ENCODE measurements around the gene NR1D1.

- TF ChIP-seq GATA2 (IDR thresholded peaks at IDR 0.05; ENCODE audit: low read depth, low read length) = no peak
- no peak for TF ChIP-seq GATA3 (IDR thresholded peaks at IDR 0.05; ENCODE audit: low read depth, low read length)
Measured at GRCh38 chr17:40075942-40076498, 24.4 kb downstream of the NR1D1 start.

Data from SH-SY5Y (cell line).